Frontal cortex (tissue), 1 donor: ENCODE measurements around the gene ZMYM5. TPM values are rescaled to one million over a fixed set of nuclear protein-coding genes. Genes with fewer than 3 reads are reported as not detected.

Experiments used
- total RNA-seq: library from RNA; depleted of rRNA; stranded (reverse); fragments of >200 nt; gene quantifications from one replicate; pipeline ENCODE4 v1.2.3, GENCODE V29; 2014

ZMYM5 gene
- total RNA-seq, 1 donor from 2014 or later: 33.0 TPM

Other genes with a start within 250 kb of the ZMYM5 start
- 33.4 TPM for gene MPHOSPH8, start 230.0 kb downstream of the ZMYM5 start, total RNA-seq
- gene PSPC1, start 80.7 kb downstream of the ZMYM5 start, total RNA-seq: 116 TPM
- gene ZMYM2, start 95.1 kb upstream of the ZMYM5 start, total RNA-seq: 180 TPM